GM15510 (cell line): Measurements from ENCODE around the gene DCAF17.

Source experiments
- POLR2A ChIP-seq: IDR thresholded peaks from 3 replicates; pipeline ENCODE4 v1.6.1; 2011; ENCODE audit warnings: borderline replicate concordance; ENCODE audit not compliant: insufficient read length; ENCODE audit errors: extremely low read depth

DCAF17 gene

DNA sequence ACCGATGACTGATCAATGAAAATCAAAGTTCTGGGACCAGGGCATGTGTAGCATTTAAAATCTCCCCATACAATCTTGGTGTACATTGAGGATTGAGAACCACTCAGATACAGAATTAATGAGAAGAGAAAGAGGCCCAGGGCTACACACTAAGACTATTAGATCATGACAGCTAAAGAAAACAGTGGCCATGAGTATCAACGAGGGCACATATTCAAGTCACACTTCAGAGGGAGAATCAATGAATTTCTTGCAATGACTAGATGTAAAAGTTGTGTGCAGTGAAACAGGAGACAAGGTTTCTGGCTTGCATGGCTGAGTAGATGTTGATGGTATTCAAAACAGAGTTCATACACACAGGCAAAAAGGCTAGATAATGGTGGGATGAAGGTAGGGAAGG, 29.3 kb upstream of the DCAF17 start:
- TF ChIP-seq POLR2A = no peak

DNA sequence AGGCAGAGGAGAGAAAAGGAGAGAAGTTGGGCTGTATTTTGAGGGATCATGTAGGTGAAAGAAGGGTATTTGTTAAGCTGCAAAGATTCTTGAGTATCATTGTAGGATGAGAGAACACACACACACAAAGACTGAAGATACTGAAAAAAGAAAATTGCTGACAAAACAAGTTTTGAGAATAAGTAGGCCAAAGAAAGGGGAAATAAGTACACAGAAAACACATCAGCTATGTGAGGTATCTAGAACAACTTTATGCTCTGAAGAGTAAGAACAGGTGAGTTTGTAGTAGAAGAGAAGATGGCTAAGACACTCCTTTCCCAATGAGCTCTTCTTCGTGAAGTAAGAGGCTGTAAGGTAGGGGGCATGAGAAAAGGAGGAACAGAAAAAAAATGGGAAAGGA, 28.5 kb upstream of the DCAF17 start:
- no peak for TF ChIP-seq POLR2A

DNA sequence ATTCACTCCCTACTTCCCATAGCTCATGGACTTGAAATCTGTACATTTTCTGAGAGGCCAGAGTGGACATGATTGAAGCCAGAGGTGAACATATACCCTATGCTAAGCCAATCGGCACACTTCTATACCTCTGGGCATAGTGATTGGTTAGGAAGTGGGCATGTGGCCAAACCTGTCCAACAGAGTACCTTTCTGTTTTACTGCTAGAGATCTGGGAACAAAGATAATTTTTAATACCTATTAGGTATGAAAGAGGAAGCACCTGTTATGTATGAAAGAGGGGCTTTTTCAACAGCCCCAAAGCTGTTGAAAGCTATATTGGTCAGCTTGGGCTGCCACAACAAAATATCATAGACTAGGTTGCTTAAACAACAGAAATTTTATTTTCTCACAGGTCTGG, 28.0 kb upstream of the DCAF17 start:
- TF ChIP-seq POLR2A = no peak

- TF ChIP-seq POLR2A = no peak
Measured at GRCh38 chr2:171407030-171407675, 26.9 kb upstream of the DCAF17 start.

- no peak for TF ChIP-seq POLR2A
Measured at GRCh38 chr2:171407676-171408044, 26.4 kb upstream of the DCAF17 start.

DNA sequence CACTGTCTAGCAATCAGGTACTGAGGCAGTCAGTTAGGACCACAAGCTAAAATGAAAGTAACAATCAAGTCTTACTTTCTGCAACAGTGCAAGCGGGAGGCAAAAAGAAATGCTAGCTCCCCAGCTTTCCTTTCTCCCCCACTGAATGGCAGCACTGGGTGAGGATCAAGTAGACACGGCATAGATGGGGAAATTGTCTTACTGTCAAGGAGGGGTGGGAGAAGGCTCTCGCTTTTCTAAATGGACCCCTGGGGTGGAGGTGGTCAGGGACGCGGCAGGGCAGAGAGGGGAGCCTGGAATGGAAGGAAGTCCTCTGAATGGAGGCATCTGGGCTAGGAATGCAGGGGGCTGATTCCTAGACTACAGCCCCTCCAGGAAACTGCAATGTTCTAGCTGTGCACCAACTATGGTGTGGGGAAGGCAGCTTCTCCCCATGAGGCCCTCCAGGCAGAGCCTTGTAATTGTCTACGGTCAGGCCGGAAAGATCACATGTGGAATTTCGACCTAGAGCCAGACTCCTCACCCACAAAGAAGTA, 24.5 kb upstream of the DCAF17 start:
- TF ChIP-seq POLR2A = no peak

GRCh38 chr2:171410101-171410500, 23.9 kb upstream of the DCAF17 start:
- no peak for TF ChIP-seq POLR2A

- TF ChIP-seq POLR2A = no peak
Measured at GRCh38 chr2:171410624-171411023, 23.4 kb upstream of the DCAF17 start.

GRCh38 chr2:171411214-171411613, 22.8 kb upstream of the DCAF17 start:
- TF ChIP-seq POLR2A = no peak

- no peak for TF ChIP-seq POLR2A
Measured at GRCh38 chr2:171411791-171412483, 22.1 kb upstream of the DCAF17 start.

DNA sequence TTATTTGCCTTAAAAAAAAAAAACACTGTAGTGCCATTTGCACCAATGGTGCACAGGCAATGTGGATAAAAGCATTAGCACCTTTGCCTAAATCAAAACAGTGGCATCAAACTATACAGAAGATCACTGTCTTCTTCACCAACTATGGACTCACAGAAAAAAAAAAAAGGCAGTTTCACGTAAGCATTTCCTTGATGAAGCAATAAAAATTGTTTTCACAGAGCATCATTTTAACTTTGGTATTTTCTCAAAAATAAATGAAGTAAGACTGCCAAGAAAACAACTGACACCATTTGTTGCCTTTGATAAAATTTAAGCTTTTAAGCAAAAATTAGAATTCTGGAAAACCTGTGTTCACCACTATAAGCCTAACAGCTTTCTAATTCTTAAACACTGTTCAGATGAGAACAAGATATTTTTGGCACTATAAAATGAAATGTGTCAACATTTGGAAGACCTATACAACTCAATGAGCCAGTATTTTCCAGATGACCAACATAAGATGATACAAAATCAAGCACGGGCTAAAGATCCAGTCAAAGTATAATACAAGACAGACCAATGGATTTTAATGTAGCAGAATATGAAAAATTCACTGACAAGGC, 21.4 kb upstream of the DCAF17 start:
- no peak for TF ChIP-seq POLR2A

DNA sequence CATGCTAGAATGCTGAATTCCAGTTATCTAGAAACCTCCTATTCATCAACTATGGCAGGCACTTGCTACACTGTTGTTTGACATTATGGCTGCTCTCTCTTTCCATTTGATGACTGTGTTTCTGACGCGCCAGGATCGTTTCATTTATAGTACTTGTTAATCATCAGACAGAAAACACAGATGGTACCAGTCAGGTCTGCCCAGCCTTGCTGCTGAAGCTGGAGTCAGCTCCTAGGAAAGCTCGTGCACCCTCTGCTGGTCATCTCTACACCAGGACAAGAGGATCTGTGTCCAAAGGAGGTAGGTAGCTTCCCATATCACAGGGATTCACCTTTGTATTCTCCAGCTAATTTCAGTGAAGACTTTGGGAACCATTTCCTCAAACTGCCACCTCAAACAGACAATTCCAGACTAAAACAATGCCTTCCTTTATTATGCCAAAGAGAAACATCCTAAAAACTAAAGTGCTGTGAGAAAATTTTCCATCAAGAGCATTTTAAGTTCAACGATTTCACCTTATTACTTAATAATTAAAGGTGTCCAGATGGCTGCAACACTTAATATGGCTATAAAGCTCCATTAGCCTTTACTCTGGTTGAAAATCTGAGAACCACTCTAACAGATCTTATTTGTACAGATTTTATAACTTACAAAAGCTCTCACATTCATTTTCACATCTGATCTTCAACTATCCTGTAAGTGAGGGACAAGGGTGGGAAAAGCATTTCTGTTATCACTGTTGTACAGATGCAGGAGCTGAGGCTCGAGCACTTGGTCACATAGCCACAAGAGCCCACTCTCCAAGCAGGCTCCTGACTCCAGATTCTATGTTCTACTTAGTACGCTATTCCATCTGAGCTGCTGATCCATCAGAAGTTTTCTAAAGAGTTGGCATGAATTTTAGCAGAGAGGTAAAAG, 17.8 kb upstream of the DCAF17 start:
- no peak for TF ChIP-seq POLR2A

GRCh38 chr2:171419333-171419732, 14.7 kb upstream of the DCAF17 start:
- no peak for TF ChIP-seq POLR2A

GRCh38 chr2:171420728-171421563, 13.1 kb upstream of the DCAF17 start:
- TF ChIP-seq POLR2A = no peak

- no peak for TF ChIP-seq POLR2A
Measured at GRCh38 chr2:171430516-171431410, 3.3 kb upstream of the DCAF17 start.
